ENCODE data around the gene DNAH12. TPM values are rescaled to one million over a fixed set of nuclear protein-coding genes. Genes with fewer than 3 reads are reported as not detected.

Gene DNAH12
- total and polyA plus RNA-seq, 10 of the 15 experiments (the other 5 are each of a cell fraction or from before 2014, with no cell fraction given) = under 0.01 to 0.35 (median 0.08) TPM

GRCh38 chr3:57556459-57557084, 12.4 kb upstream of the DNAH12 start:
- no peaks in the 10 kb centered on the region for H4K20me1 ChIP-seq (ENCODE audit: control insufficient read depth, insufficient read depth)
- intact Hi-C loops (cut with micrococcal nuclease; ENCODE audit: unreplicated experiment) = loop anchor here (2.0 to 5.0 kb wide), 2 partner anchors 40 to 136 kb away; partner anchors contain the start of genes ARF4 and DENND6A
- peak; percentile 53 for ATAC-seq

More at GRCh38 chr3:57556459-57557084, 12.4 kb upstream of the DNAH12 start:
- in situ Hi-C loops (cut with MboI) = no loop called here
- H2AFZ ChIP-seq (ENCODE audit: control insufficient read depth, low read depth, low read length) = peak overlapping the region; percentile 100
- no peaks in the 10 kb centered on the region for H3K27me3 ChIP-seq (replicated peaks in 1 of 2; ENCODE audit: control insufficient read depth in 2 of 2, insufficient read depth in 2 of 2, low read length in 1 of 2)
- no peak for TF ChIP-seq CEBPB (IDR thresholded peaks at IDR 0.05; ENCODE audit: borderline replicate concordance in 1 of 2, low read depth in 2 of 2, low read length in 2 of 2)
- TF ChIP-seq TCF3 (IDR thresholded peaks at IDR 0.05; ENCODE audit: borderline replicate concordance, insufficient read depth, low read depth, low read length) = 0 out of 2 replicates have a peak, but pooled peaks have one; percentile 0
- TF ChIP-seq CBX5 (IDR thresholded peaks at IDR 0.05; ENCODE audit: low read depth) = 0 out of 2 replicates have a peak, but pooled peaks have one; percentile 51
- DNase-seq (ENCODE audit: low read depth, low spot score) = no peak
- peak overlapping the region; percentile 85 for H3K4me2 ChIP-seq (ENCODE audit: control insufficient read depth, insufficient read depth)
- no peaks in the 10 kb centered on the region; the same call in none of the 2 replicates for H3K4me1 ChIP-seq (ENCODE audit: control insufficient read depth, insufficient read depth, low read length)
- H3K4me3 ChIP-seq = peak overlapping the region; percentile 76
- CTCF ChIA-PET = interaction anchor here (0.7 to 1.6 kb wide), 7 partner anchors 12 to 329 kb away, joined by 3 to 7 read pairs (median 4); partner anchors contain the start of genes APPL1 and ARF4
- TSS peak; percentile 60 for BruUV-seq (replicated peaks)
- no peaks in the 10 kb centered on the region for H3K9me3 ChIP-seq (replicated peaks; ENCODE audit: control insufficient read depth, insufficient read depth, low read length)
- no peak for FAIRE-seq
- peak overlapping the region; percentile 99 for H3K27ac ChIP-seq (ENCODE audit: control insufficient read depth, insufficient read depth)
- RAD21 ChIA-PET (ENCODE audit: unreplicated experiment) = interaction anchor here (0.5 to 3.7 kb wide), 7 partner anchors 40 to 385 kb away, joined by 3 to 22 read pairs (median 4); partner anchors contain the start of genes ARF4 and DENND6A
- peaks cover 61% of the 10 kb centered on the region for H3K79me2 ChIP-seq (ENCODE audit: control insufficient read depth, insufficient read depth, low read length)
- peaks cover 0 to 14% of the 10 kb centered on the region in 2 experiments; a peak in 2 of 4 replicates for H3K36me3 ChIP-seq (ENCODE audit: control insufficient read depth in 2 of 2, insufficient read depth in 2 of 2, low read length in 1 of 2)
- peak overlapping the region; percentile 96 for H3K9ac ChIP-seq (ENCODE audit: control insufficient read depth, insufficient read depth, low read length)
- POLR2A ChIA-PET = interaction anchor here (0.8 to 5.5 kb wide), 4 partner anchors 9 to 115 kb away, joined by 3 to 36 read pairs (median 3); partner anchors contain the start of gene ARF4
- under 1% methylated on average over 54 of the region's 54 CpGs for WGBS (ENCODE audit: insufficient coverage, insufficient replicate concordance, low lambda C conversion rate, missing lambda C conversion rate)
- SMC1A ChIA-PET (ENCODE audit: uncharacterized antibody, unreplicated experiment) = interaction anchor here (0.5 to 2.6 kb wide), 7 partner anchors 11 to 328 kb away, joined by 4 to 14 read pairs (median 5); partner anchors contain the start of gene ARF4
